GM18873 (cell line): ENCODE results near the gene ZNF85.
"Not testable (repeated sequence)": the region's sequence is repeated elsewhere in the genome, so short reads cannot be mapped to it uniquely, and the experiment has no call there.

Experiments used
- ATAC-seq: cut with Tn5 transposase; IDR thresholded peaks from one replicate; pipeline ENCODE4 v1.9.1; 2021; ENCODE audit warnings: mild to moderate bottlenecking, moderate library complexity, moderate number of reproducible peaks; ENCODE audit not compliant: unreplicated experiment, low FRiP score

The ZNF85 gene

GRCh38 chr19:20923077-20923871 lies at the start of gene ZNF85:
TSS of gene ZNF85 (plus strand) at chr19:20923251. CDS start at chr19:20923401, 150 bp downstream.
- ATAC-seq, result peak; percentile 98

- ATAC-seq, result no peak
Measured at GRCh38 chr19:20879501-20879900, 43.5 kb upstream of the ZNF85 start.

- ATAC-seq, result no peak
Measured at GRCh38 chr19:20912973-20913372, 10.1 kb upstream of the ZNF85 start.

GRCh38 chr19:20925481-20925880 lies 2.4 kb downstream of the ZNF85 start:
- ATAC-seq, result no peak

- ATAC-seq, result no peak
Measured at GRCh38 chr19:20926796-20927195, 3.7 kb downstream of the ZNF85 start.

GRCh38 chr19:20928371-20928770 lies 5.3 kb downstream of the ZNF85 start:
- no peak for ATAC-seq

- not testable (repeated sequence) for ATAC-seq
Measured at GRCh38 chr19:20936322-20936947, 13.4 kb downstream of the ZNF85 start.

- ATAC-seq, result not testable (repeated sequence)
Measured at GRCh38 chr19:20952561-20953095, 29.6 kb downstream of the ZNF85 start.

- no peak for ATAC-seq
Measured at GRCh38 chr19:20964798-20965197, 41.7 kb downstream of the ZNF85 start.

GRCh38 chr19:20968092-20968491 lies 45.0 kb downstream of the ZNF85 start:
- ATAC-seq, result no peak

GRCh38 chr19:20969498-20969897 lies 46.4 kb downstream of the ZNF85 start:
- ATAC-seq, result no peak

- ATAC-seq, result no peak
Measured at GRCh38 chr19:20969898-20970297, 46.8 kb downstream of the ZNF85 start.

- ATAC-seq, result not testable (repeated sequence)
Measured at GRCh38 chr19:20992788-20993187, 69.7 kb downstream of the ZNF85 start.

- peak; percentile 99 for ATAC-seq
Measured at GRCh38 chr19:20999731-21000352, 76.8 kb downstream of the ZNF85 start.
